GM23338 (cell line): Measurements from ENCODE around the gene MBNL1. TPM values are rescaled to one million over a fixed set of nuclear protein-coding genes. Genes with fewer than 3 reads are reported as not detected.

ENCODE experiments used
- ATAC-seq: fragments of 200-7000 bp; cut with Tn5 transposase; 3 replicates; pipeline ENCODE4 v1.9.1; 2020
- DNase-seq: peaks from one replicate; pipeline ENCODE4 v3.0.0-alpha.2; 2015; ENCODE audit warnings: low spot score
- H2AFZ ChIP-seq: fragments of 200-600 bp; sonication (generic); 2 replicates; pipeline ENCODE4 v1.8.0; 2016; ENCODE audit warnings: antibody characterized with exemption, mild to moderate bottlenecking, moderate library complexity
- H3F3A ChIP-seq: fragments of 200-600 bp; sonication (generic); replicated peaks from 2 replicates; pipeline ENCODE4 v1.8.0; 2017; ENCODE audit warnings: antibody characterized with exemption, mixed run types, low read depth
- H3K27ac ChIP-seq: fragments of 200-600 bp; sonication (generic); 2 replicates; pipeline ENCODE4 v1.6.1; 2016; ENCODE audit warnings: low read depth
- H3K27me3 ChIP-seq: fragments of 200-600 bp; sonication (generic); 2 replicates; pipeline ENCODE4 v1.8.0; 2016; ENCODE audit warnings: mild to moderate bottlenecking, mixed run types, moderate library complexity; ENCODE audit not compliant: insufficient read depth
- H3K36me3 ChIP-seq: fragments of 200-600 bp; sonication (generic); 2 replicates; pipeline ENCODE4 v1.8.0; 2016; ENCODE audit warnings: mild to moderate bottlenecking; ENCODE audit not compliant: insufficient read depth
- H3K4me1 ChIP-seq: fragments of 200-600 bp; sonication (generic); 2 replicates; pipeline ENCODE4 v1.8.0; 2016; ENCODE audit warnings: mild to moderate bottlenecking, moderate library complexity; ENCODE audit not compliant: insufficient read depth
- H3K4me2 ChIP-seq: fragments of 200-600 bp; sonication (generic); 2 replicates; pipeline ENCODE4 v1.7.1; 2017; ENCODE audit warnings: mixed run types
- H3K4me3 ChIP-seq: fragments of 200-600 bp; sonication (generic); 2 replicates; pipeline ENCODE4 v1.6.1; 2016; ENCODE audit warnings: mixed run types
- H3K79me2 ChIP-seq: fragments of 200-600 bp; sonication (generic); replicated peaks from 2 replicates; pipeline ENCODE4 v1.8.0; 2017; ENCODE audit warnings: mild to moderate bottlenecking; ENCODE audit not compliant: insufficient read depth
- H3K9me2 ChIP-seq: fragments of 200-600 bp; sonication (generic); 2 replicates; pipeline ENCODE4 v1.8.0; 2017; ENCODE audit not compliant: insufficient read depth
- H4K20me1 ChIP-seq: fragments of 200-600 bp; sonication (generic); replicated peaks from 2 replicates; pipeline ENCODE4 v1.8.0; 2017; ENCODE audit warnings: mild to moderate bottlenecking; ENCODE audit not compliant: insufficient read depth
- H3K27ac Mint-ChIP-seq: 2 replicates; pipeline ENCODE4 v1.8.0; 2020; ENCODE audit warnings: inconsistent platforms, mild to moderate bottlenecking, moderate library complexity, mixed read lengths
- H3K27me3 Mint-ChIP-seq: 3 replicates; pipeline ENCODE4 v1.8.0; 2022; ENCODE audit warnings: low read depth, mild to moderate bottlenecking, moderate library complexity, mixed read lengths, inconsistent platforms; ENCODE audit not compliant: insufficient read depth, poor library complexity
- H3K36me3 Mint-ChIP-seq: 3 replicates; pipeline ENCODE4 v1.8.0; 2021; ENCODE audit warnings: low read depth, mild to moderate bottlenecking, inconsistent platforms, moderate library complexity, mixed read lengths
- H3K4me1 Mint-ChIP-seq: 3 replicates; pipeline ENCODE4 v1.8.0; 2020; ENCODE audit warnings: mild to moderate bottlenecking, inconsistent platforms, mixed read lengths
- H3K4me3 Mint-ChIP-seq: 3 replicates; pipeline ENCODE4 v1.8.0; 2021; ENCODE audit warnings: moderate library complexity, mild to moderate bottlenecking, inconsistent platforms, mixed read lengths
- H3K9me3 Mint-ChIP-seq: 3 replicates; pipeline ENCODE4 v1.8.0; 2020; ENCODE audit warnings: moderate library complexity, mild to moderate bottlenecking, inconsistent platforms, mixed read lengths
- CREB1 ChIP-seq: fragments of 250-450 bp; sonication (Bioruptor Pico); IDR thresholded peaks from 2 replicates; pipeline ENCODE4 v1.5.0; 2020; ENCODE audit warnings: low read depth, mild to moderate bottlenecking, moderate library complexity
- EZH2 ChIP-seq: fragments of 200-600 bp; sonication (generic); IDR thresholded peaks from one replicate; pipeline ENCODE4 v1.8.0; 2017; ENCODE audit warnings: antibody characterized with exemption, mild to moderate bottlenecking, low read depth; ENCODE audit not compliant: unreplicated experiment
- EZH2phosphoT487 ChIP-seq: fragments of 200-600 bp; sonication (generic); IDR thresholded peaks from one replicate; pipeline ENCODE4 v1.8.1; 2018; ENCODE audit warnings: antibody characterized with exemption; ENCODE audit not compliant: unreplicated experiment
- JUNB ChIP-seq: IDR thresholded peaks from one replicate; pipeline ENCODE4 v1.6.1; 2016; ENCODE audit warnings: antibody characterized with exemption; ENCODE audit not compliant: unreplicated experiment
- NANOG ChIP-seq: IDR thresholded peaks from 2 replicates; pipeline ENCODE4 v1.6.1; 2016; ENCODE audit warnings: antibody characterized with exemption, borderline replicate concordance
- POLR2AphosphoS5 ChIP-seq: IDR thresholded peaks from 2 replicates; pipeline ENCODE4 v1.6.1; 2016; ENCODE audit warnings: antibody characterized with exemption, low read depth
- ZNF114 ChIP-seq: fragments of 250-450 bp; sonication (Bioruptor Pico); IDR thresholded peaks from 2 replicates; pipeline ENCODE4 v1.5.0; 2020; ENCODE audit warnings: mild to moderate bottlenecking, moderate library complexity
- ZNF331 ChIP-seq: fragments of 250-450 bp; sonication (Bioruptor Pico); IDR thresholded peaks from 2 replicates; pipeline ENCODE4 v1.5.0; 2020; ENCODE audit warnings: low read depth, mild to moderate bottlenecking, moderate library complexity
- polyA plus RNA-seq: library from polyadenylated mRNA; unstranded; fragments of >200 nt; fragmentation: Nextera tagmentation; extraction: Ambion mirVana; gene quantifications from 2 replicates; pipeline ENCODE4 v1.2.1, GENCODE V29; 2016
- total RNA-seq: library from RNA; depleted of rRNA; stranded (reverse); fragments of >200 nt; shearing (Covaris generic); gene quantifications from 2 replicates; pipeline ENCODE4 v1.2.3, GENCODE V29; 2014
- TF ChIP-seq, protein P1 (sequence below): IDR thresholded peaks from one replicate; pipeline ENCODE4 v1.6.1; 2018; ENCODE audit warnings: antibody characterized with exemption; ENCODE audit not compliant: unreplicated experiment

MBNL1 gene
- total and polyA plus RNA-seq, 2 experiments from 2014 or later = 9.4 to 23.2 TPM

- Mint-ChIP-seq H3K27me3 (no peaks in the 10 kb centered on the region), H3K27ac (peak overlapping the region; percentile 25; the same call in 1 of the 2 replicates), H3K4me3 (no peak overlapping the region), H3K4me1 (peaks cover 52% of the 10 kb centered on the region), H3K9me3 (no peaks in the 10 kb centered on the region), H3K36me3 (no peaks in the 10 kb centered on the region)
- Histone ChIP-seq H3K27ac (no peak overlapping the region), H3K9me2 (no peaks in the 10 kb centered on the region), H3K4me3 (no peak overlapping the region), H3K27me3 (no peaks in the 10 kb centered on the region), H3K36me3 (no peaks in the 10 kb centered on the region), H4K20me1 (no peaks in the 10 kb centered on the region), H3K4me2 (peak overlapping the region; percentile 37; the same call in 1 of the 2 replicates), H2AFZ (no peak overlapping the region), H3K4me1 (peaks cover 52% of the 10 kb centered on the region), H3K79me2 (peaks cover 51% of the 10 kb centered on the region), H3F3A (no peaks in the 10 kb centered on the region)
- ATAC-seq = peak; percentile 76
- peak; percentile 25 for DNase-seq
- TF ChIP-seq JUNB (no peak), CREB1 (CRISPR knock-in tag) (no peak), EZH2 (no peak), EZH2phosphoT487 (no peak), POLR2AphosphoS5 (no peak)
- TF ChIP-seq, protein P1, sequence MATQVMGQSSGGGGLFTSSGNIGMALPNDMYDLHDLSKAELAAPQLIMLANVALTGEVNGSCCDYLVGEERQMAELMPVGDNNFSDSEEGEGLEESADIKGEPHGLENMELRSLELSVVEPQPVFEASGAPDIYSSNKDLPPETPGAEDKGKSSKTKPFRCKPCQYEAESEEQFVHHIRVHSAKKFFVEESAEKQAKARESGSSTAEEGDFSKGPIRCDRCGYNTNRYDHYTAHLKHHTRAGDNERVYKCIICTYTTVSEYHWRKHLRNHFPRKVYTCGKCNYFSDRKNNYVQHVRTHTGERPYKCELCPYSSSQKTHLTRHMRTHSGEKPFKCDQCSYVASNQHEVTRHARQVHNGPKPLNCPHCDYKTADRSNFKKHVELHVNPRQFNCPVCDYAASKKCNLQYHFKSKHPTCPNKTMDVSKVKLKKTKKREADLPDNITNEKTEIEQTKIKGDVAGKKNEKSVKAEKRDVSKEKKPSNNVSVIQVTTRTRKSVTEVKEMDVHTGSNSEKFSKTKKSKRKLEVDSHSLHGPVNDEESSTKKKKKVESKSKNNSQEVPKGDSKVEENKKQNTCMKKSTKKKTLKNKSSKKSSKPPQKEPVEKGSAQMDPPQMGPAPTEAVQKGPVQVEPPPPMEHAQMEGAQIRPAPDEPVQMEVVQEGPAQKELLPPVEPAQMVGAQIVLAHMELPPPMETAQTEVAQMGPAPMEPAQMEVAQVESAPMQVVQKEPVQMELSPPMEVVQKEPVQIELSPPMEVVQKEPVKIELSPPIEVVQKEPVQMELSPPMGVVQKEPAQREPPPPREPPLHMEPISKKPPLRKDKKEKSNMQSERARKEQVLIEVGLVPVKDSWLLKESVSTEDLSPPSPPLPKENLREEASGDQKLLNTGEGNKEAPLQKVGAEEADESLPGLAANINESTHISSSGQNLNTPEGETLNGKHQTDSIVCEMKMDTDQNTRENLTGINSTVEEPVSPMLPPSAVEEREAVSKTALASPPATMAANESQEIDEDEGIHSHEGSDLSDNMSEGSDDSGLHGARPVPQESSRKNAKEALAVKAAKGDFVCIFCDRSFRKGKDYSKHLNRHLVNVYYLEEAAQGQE = no peak
Measured at GRCh38 chr3:152307829-152308474, 39.2 kb downstream of the MBNL1 start.

DNA sequence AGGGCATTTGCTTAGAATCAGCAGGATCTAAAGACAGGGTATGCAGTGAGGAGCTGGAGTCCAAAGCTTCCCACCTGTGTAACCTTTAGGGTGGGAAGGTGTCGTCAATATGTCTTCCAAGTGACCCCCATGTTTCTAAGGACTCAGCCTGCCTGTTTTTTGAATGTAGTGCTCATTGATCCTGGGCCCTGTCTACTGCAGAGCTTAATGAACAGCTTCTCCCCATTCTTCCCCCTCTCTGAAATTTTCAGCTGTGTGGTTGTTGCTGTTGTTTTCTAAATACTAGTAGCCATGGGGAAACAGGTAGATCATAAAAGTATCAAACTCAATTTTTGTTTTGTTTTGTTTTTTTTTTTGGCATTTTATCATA lies 39.7 kb downstream of the MBNL1 start:
- Histone ChIP-seq H3K36me3 (no peaks in the 10 kb centered on the region), H3K27ac (no peak overlapping the region), H3K4me3 (no peak overlapping the region), H3F3A (no peaks in the 10 kb centered on the region), H3K9me2 (no peaks in the 10 kb centered on the region), H3K4me1 (peaks cover 49% of the 10 kb centered on the region), H3K4me2 (0 out of 2 replicates have a peak overlapping the region, but pooled peaks have one; percentile 37), H3K27me3 (no peaks in the 10 kb centered on the region), H4K20me1 (no peaks in the 10 kb centered on the region), H3K79me2 (peaks cover 55% of the 10 kb centered on the region), H2AFZ (no peak overlapping the region)
- ATAC-seq = no peak
- Mint-ChIP-seq H3K4me1 (peaks cover 48% of the 10 kb centered on the region), H3K27ac (peak overlapping the region; percentile 25; the same call in 1 of the 2 replicates), H3K36me3 (no peaks in the 10 kb centered on the region), H3K27me3 (no peaks in the 10 kb centered on the region), H3K4me3 (no peak overlapping the region; the same call in 2 of the 3 replicates), H3K9me3 (no peaks in the 10 kb centered on the region)
- no peak for DNase-seq
- no peak for TF ChIP-seq NANOG
- no peak for TF ChIP-seq ZNF114
- no peak for TF ChIP-seq ZNF331 (CRISPR knock-in tag)
- TF ChIP-seq POLR2AphosphoS5 = no peak
